HEK293 (cell line): Measurements from ENCODE around the gene RAB3B.

ENCODE experiments used
- KLF9 ChIP-seq: fragments of 450-650 bp; formaldehyde crosslinking; IDR thresholded peaks from 2 replicates; pipeline ENCODE4 v1.5.1; 2016; ENCODE audit warnings: missing biosample characterization, missing genetic modification characterization, low read depth
- PATZ1 ChIP-seq: fragments of 450-650 bp; formaldehyde crosslinking; IDR thresholded peaks from 2 replicates; pipeline ENCODE4 v1.5.1; 2016; ENCODE audit warnings: missing biosample characterization, missing genetic modification characterization
- PRDM10 ChIP-seq: fragments of 450-650 bp; formaldehyde crosslinking; IDR thresholded peaks from 2 replicates; pipeline ENCODE4 v1.5.1; 2016; ENCODE audit warnings: missing biosample characterization, missing genetic modification characterization
- SETDB1 ChIP-seq: IDR thresholded peaks from one replicate; pipeline ENCODE4 v1.6.1; 2017; ENCODE audit warnings: mild to moderate bottlenecking, low read length, moderate library complexity, mixed read lengths; ENCODE audit not compliant: insufficient read length
- ZBTB26 ChIP-seq: fragments of 450-650 bp; formaldehyde crosslinking; optimal IDR thresholded peaks from 2 replicates; pipeline ENCODE3; 2016; ENCODE audit warnings: missing biosample characterization, mild to moderate bottlenecking, missing genetic modification characterization
- ZBTB7A ChIP-seq: fragments of 450-650 bp; formaldehyde crosslinking; IDR thresholded peaks from 2 replicates; pipeline ENCODE4 v1.5.1; 2016; ENCODE audit warnings: low read depth, missing biosample characterization, missing genetic modification characterization
- ZBTB8A ChIP-seq: fragments of 450-650 bp; formaldehyde crosslinking; IDR thresholded peaks from 2 replicates; pipeline ENCODE4 v1.5.1; 2016; ENCODE audit warnings: missing biosample characterization, missing genetic modification characterization
- ZNF138 ChIP-seq: fragments of 450-650 bp; formaldehyde crosslinking; IDR thresholded peaks from 2 replicates; pipeline ENCODE4 v1.5.1; 2016; ENCODE audit warnings: missing biosample characterization, missing genetic modification characterization, borderline replicate concordance
- ZNF510 ChIP-seq: fragments of 450-650 bp; formaldehyde crosslinking; IDR thresholded peaks from 2 replicates; pipeline ENCODE4 v1.5.1; 2018; ENCODE audit warnings: mild to moderate bottlenecking, missing genetic modification characterization, missing biosample characterization; ENCODE audit not compliant: insufficient replicate concordance
- ZNF514 ChIP-seq: fragments of 450-650 bp; formaldehyde crosslinking; IDR thresholded peaks from 2 replicates; pipeline ENCODE4 v1.5.1; 2016; ENCODE audit warnings: missing biosample characterization, missing genetic modification characterization
- ZNF658 ChIP-seq: fragments of 450-650 bp; formaldehyde crosslinking; IDR thresholded peaks from 2 replicates; pipeline ENCODE4; 2016; ENCODE audit warnings: missing biosample characterization, missing genetic modification characterization
- TF ChIP-seq, protein P1 (sequence below): fragments of 450-650 bp; formaldehyde crosslinking; IDR thresholded peaks from 2 replicates; pipeline ENCODE4 v1.5.1; 2016; ENCODE audit warnings: missing biosample characterization, missing genetic modification characterization, low read depth
- TF ChIP-seq, protein P2 (sequence below): fragments of 450-650 bp; formaldehyde crosslinking; IDR thresholded peaks from 2 replicates; pipeline ENCODE4 v1.5.1; 2016; ENCODE audit warnings: missing biosample characterization, missing genetic modification characterization

- TF ChIP-seq, protein P1, sequence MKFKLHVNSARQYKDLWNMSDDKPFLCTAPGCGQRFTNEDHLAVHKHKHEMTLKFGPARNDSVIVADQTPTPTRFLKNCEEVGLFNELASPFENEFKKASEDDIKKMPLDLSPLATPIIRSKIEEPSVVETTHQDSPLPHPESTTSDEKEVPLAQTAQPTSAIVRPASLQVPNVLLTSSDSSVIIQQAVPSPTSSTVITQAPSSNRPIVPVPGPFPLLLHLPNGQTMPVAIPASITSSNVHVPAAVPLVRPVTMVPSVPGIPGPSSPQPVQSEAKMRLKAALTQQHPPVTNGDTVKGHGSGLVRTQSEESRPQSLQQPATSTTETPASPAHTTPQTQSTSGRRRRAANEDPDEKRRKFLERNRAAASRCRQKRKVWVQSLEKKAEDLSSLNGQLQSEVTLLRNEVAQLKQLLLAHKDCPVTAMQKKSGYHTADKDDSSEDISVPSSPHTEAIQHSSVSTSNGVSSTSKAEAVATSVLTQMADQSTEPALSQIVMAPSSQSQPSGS (tag by site-specific recombination) = no peak
- TF ChIP-seq PATZ1 (tag by site-specific recombination) (no peak), ZBTB26 (tag by site-specific recombination) (no peak), KLF9 (tag by site-specific recombination) (no peak), ZNF514 (tag by site-specific recombination) (no peak), PRDM10 (tag by site-specific recombination) (no peak), ZBTB7A (tag by site-specific recombination) (no peak), ZNF138 (tag by site-specific recombination) (no peak), ZBTB8A (no peak), SETDB1 (no peak), ZNF658 (no peak), ZNF510 (tag by site-specific recombination) (no peak)
- TF ChIP-seq, protein P2, sequence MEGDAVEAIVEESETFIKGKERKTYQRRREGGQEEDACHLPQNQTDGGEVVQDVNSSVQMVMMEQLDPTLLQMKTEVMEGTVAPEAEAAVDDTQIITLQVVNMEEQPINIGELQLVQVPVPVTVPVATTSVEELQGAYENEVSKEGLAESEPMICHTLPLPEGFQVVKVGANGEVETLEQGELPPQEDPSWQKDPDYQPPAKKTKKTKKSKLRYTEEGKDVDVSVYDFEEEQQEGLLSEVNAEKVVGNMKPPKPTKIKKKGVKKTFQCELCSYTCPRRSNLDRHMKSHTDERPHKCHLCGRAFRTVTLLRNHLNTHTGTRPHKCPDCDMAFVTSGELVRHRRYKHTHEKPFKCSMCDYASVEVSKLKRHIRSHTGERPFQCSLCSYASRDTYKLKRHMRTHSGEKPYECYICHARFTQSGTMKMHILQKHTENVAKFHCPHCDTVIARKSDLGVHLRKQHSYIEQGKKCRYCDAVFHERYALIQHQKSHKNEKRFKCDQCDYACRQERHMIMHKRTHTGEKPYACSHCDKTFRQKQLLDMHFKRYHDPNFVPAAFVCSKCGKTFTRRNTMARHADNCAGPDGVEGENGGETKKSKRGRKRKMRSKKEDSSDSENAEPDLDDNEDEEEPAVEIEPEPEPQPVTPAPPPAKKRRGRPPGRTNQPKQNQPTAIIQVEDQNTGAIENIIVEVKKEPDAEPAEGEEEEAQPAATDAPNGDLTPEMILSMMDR (tag by site-specific recombination) = no peak
Measured at GRCh38 chr1:51897699-51898031, 92.8 kb downstream of the RAB3B start.
